Measurements from ENCODE around the gene SMIM43.
"Not testable (repeated sequence)": the region's sequence is repeated elsewhere in the genome, so short reads cannot be mapped to it uniquely, and the experiment has no call there.

SMIM43 gene

GRCh38 chr4:121734571-121734970, 30.4 kb downstream of the SMIM43 start:
- no peak for DNase-seq

- no peak for DNase-seq
These were observed 31.0 kb downstream of the SMIM43 start for GRCh38 chr4:121733942-121734341.

DNA sequence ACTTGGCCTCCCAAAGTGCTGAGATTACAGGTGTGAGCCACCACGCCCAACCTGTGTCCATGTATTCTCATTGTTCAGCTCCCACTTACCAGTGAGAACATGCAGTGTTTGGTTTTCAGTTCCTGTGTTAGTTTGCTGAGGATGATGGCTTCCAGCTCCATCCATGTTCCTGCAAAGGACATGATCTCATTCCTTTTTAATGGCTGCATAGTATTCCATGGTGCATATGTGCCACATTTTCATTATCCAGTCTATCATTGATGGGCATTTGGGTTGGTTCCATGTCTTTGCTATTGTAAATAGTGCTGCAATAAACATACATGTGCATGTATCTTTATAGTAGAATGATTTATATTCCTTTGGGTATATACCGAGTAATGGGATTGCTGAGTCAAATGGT, 35.2 kb downstream of the SMIM43 start:
- not testable (repeated sequence) for DNase-seq

GRCh38 chr4:121728798-121729226, 36.2 kb downstream of the SMIM43 start:
- DNase-seq: no peak

- no peak for DNase-seq
These were observed 36.9 kb downstream of the SMIM43 start for GRCh38 chr4:121728066-121728465.

GRCh38 chr4:121726642-121727268, 38.2 kb downstream of the SMIM43 start:
- peak; percentile 72 for DNase-seq

DNA sequence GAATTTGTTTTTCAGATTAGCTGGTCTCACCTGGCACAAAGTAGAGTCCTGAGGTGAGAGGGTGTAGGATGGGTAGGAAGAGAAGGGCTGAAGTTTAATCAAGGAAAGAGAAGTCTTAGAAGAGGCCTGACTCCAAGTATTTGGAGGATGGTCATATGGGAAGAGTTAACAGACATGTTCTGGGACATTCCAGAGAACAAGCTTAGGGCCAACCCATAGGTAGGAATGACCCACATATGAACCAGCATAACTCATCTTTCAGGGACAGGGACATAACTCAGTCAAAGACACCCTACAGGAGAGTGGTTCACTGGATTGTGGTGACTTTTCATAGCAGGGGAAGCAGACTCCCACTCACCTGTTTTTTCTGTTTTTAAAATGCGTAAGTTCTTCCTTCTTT, 40.3 kb downstream of the SMIM43 start:
- DNase-seq: no peak

- DNase-seq: no peak
These were observed 43.3 kb downstream of the SMIM43 start for GRCh38 chr4:121721700-121722099.

DNA sequence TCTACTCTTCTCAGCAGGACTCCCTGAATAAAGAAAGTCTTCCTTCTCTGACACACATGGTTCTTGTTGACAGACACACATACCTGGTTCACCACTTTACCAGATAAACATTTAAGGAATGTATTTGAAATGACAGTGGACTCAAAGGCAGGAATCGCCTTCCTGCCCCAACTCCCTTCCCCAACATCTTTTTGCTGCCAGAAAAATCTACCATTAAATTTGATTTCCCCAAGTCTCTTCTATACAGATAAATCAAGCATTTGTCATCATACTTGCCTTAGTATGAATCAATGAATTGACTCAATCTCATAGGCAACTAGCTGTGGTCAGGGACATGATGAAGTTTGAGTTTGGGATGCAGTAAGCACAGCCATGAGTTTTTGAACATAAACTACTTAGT, 44.9 kb downstream of the SMIM43 start:
- no peak for DNase-seq

DNA sequence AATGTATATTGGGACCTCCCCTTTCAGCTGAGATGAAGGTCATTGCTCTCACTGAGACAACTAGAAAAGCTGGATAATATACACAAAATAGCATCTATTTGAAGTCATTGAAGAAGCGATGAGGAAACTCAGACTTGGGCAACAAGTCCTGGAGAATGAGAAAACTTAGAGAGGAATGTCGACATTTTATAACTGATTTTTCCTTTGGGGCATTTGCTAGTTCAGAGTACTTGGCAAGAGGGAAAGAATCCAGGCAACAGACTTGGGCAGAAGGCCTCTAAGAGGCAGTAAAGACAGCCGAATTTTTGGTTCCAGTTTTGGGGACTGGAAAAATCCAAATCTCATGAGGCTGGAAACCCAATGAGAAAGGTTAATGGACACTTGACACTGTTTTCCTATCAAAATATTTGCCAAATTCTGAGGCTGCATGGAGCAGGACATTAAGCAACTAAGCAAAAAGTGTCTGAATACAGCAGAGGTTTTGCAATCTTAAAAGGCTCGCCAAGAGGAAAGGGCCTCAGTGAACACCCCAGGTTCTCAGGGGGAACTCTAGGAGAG, 47.2 kb downstream of the SMIM43 start:
- no peak for DNase-seq

GRCh38 chr4:121714548-121714947, 50.4 kb downstream of the SMIM43 start:
- no peak for DNase-seq

DNA sequence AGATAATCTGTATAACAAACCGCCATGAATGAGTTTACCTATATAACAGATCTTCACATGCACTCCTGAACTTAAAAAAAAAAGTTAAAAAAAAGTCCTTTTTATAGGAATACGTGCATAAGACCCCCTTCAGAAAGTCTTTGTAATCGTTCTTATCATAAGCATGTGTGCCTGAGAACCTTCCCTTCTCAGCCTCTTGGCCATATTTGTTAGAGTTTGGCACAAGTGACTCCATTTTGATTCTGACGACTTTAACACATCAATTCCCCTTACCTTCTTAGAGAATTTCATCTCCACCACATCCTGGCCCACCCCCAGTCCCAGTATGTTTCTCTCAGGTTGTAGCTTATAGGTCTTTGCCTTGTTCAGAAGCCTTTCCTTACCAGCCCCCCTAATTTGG, 52.2 kb downstream of the SMIM43 start:
- DNase-seq: no peak

GRCh38 chr4:121712001-121712651, 52.8 kb downstream of the SMIM43 start:
- no peak for DNase-seq

DNA sequence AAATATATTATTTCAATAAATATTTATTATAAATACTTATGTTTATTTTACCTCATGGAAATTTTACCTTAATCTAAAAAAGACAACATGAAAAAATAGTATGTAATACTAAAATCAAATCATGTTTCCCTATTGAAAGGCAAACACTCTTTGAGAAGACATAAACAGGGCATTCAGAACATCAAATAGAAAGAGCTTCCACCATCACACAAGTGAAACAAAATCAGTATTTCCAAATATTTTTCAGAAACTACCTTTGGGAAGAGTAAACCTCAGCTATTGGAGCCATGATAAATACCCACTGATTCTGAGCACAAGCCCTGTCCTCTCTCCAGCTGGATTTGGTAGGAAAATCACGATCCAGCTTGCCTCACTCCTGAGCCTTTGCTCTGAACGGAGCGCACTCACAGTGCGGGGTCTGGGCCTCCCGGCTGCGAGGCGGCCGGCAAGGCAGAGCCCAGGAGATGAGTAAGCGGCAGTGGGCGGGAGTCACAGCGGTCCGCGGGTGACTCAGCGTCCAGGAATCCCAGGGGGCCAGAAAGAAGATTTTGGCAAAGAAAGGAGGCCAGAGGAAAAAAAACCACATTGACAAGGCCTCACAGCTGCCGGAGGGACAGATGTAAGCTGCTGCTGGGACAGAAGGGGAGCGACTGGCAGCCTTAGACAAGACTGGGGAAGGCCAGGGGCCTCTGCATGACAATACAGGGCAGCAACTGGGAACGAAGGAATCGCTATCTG, 53.5 kb downstream of the SMIM43 start:
- DNase-seq: peak; percentile 93

GRCh38 chr4:121709766-121710405, 55.1 kb downstream of the SMIM43 start:
- DNase-seq: no peak

Data from inflammatory macrophage treated with lipopolysaccharide for 4 hours (primary cell).